ENCODE data around the gene CYP2F1. TPM values are rescaled to one million over a fixed set of nuclear protein-coding genes. Genes with fewer than 3 reads are reported as not detected.

Gene CYP2F1
- total RNA-seq, 4 donors from 2014 or later = not detected

- Histone ChIP-seq H3K27ac (no peak overlapping the region), H3K4me1 (no peaks in the 10 kb centered on the region), H3K4me3 (no peak overlapping the region), H3K36me3 (no peaks in the 10 kb centered on the region), H3K27me3 (no peaks in the 10 kb centered on the region), H3K9me3 (no peaks in the 10 kb centered on the region)
- no peak for DNase-seq (ENCODE audit: low spot score in 2 of 2)
- no peak for TF ChIP-seq CTCF (IDR thresholded peaks at IDR 0.05)
- WGBS = 88% methylated on average over 7 of the region's 7 CpGs
Measured at GRCh38 chr19:41154060-41154459, 39.8 kb downstream of the CYP2F1 start.

GRCh38 chr19:41156207-41156606 lies 42.0 kb downstream of the CYP2F1 start:
- no peaks in the 10 kb centered on the region for H3K4me1 ChIP-seq
- no peak overlapping the region for H3K27ac ChIP-seq
- no peaks in the 10 kb centered on the region for H3K27me3 ChIP-seq
- H3K9me3 ChIP-seq = no peaks in the 10 kb centered on the region
- DNase-seq (ENCODE audit: low spot score in 2 of 2) = no peak
- H3K36me3 ChIP-seq = no peaks in the 10 kb centered on the region
- no peak overlapping the region for H3K4me3 ChIP-seq
- 85% methylated on average over 2 of the region's 2 CpGs for WGBS
- TF ChIP-seq EP300 (IDR thresholded peaks at IDR 0.05) (no peak), POLR2AphosphoS5 (IDR thresholded peaks at IDR 0.05) (no peak), CTCF (IDR thresholded peaks at IDR 0.05) (no peak), POLR2A (IDR thresholded peaks at IDR 0.05) (no peak)

GRCh38 chr19:41159881-41160280 lies 45.6 kb downstream of the CYP2F1 start:
- Histone ChIP-seq H3K27me3 (no peaks in the 10 kb centered on the region), H3K4me1 (no peaks in the 10 kb centered on the region), H3K4me3 (no peak overlapping the region), H3K36me3 (no peaks in the 10 kb centered on the region), H3K9me3 (no peaks in the 10 kb centered on the region), H3K27ac (no peak overlapping the region)
- 77% methylated on average over 2 of the region's 2 CpGs for WGBS
- no peak for TF ChIP-seq CTCF (IDR thresholded peaks at IDR 0.05)
- TF ChIP-seq EP300 (IDR thresholded peaks at IDR 0.05) = no peak
- TF ChIP-seq POLR2AphosphoS5 (IDR thresholded peaks at IDR 0.05) = no peak
- TF ChIP-seq POLR2A (IDR thresholded peaks at IDR 0.05) = no peak
- no peak for DNase-seq (ENCODE audit: low spot score in 2 of 2)

- WGBS = 96% methylated on average over 5 of the region's 5 CpGs
- TF ChIP-seq POLR2AphosphoS5 (IDR thresholded peaks at IDR 0.05) (no peak), EP300 (IDR thresholded peaks at IDR 0.05) (no peak), CTCF (IDR thresholded peaks at IDR 0.05) (no peak), POLR2A (IDR thresholded peaks at IDR 0.05) (no peak)
Measured at GRCh38 chr19:41161903-41162302, 47.7 kb downstream of the CYP2F1 start.

GRCh38 chr19:41166944-41167804 lies 52.9 kb downstream of the CYP2F1 start:
- WGBS = 88% methylated on average over 14 of the region's 14 CpGs
- no peak overlapping the region for H3K4me3 ChIP-seq
- TF ChIP-seq POLR2AphosphoS5 (IDR thresholded peaks at IDR 0.05) = no peak
- no peak for TF ChIP-seq CTCF (IDR thresholded peaks at IDR 0.05)
- TF ChIP-seq EP300 (IDR thresholded peaks at IDR 0.05) = no peak
- no peak for DNase-seq (ENCODE audit: low spot score in 2 of 2)
- no peak overlapping the region for H3K27ac ChIP-seq
- no peaks in the 10 kb centered on the region for H3K36me3 ChIP-seq
- no peaks in the 10 kb centered on the region for H3K9me3 ChIP-seq
- H3K4me1 ChIP-seq = no peaks in the 10 kb centered on the region
- no peaks in the 10 kb centered on the region for H3K27me3 ChIP-seq

More at GRCh38 chr19:41161903-41162302, 47.7 kb downstream of the CYP2F1 start:
- H3K4me3 ChIP-seq = no peak overlapping the region
- H3K36me3 ChIP-seq = no peaks in the 10 kb centered on the region
- no peaks in the 10 kb centered on the region for H3K27me3 ChIP-seq
- no peak overlapping the region for H3K27ac ChIP-seq
- no peaks in the 10 kb centered on the region for H3K4me1 ChIP-seq
- DNase-seq (ENCODE audit: low spot score in 2 of 2) = no peak
- no peaks in the 10 kb centered on the region for H3K9me3 ChIP-seq

All from suprapubic skin (tissue), 4 donors.